GM23248 (cell line): ENCODE data around the gene TEAD1. TPM values are rescaled to one million over a fixed set of nuclear protein-coding genes. Genes with fewer than 3 reads are reported as not detected.
A peak's percentile ranks its signal among the peaks of the same experiment; 100 is the strongest.

Source experiments
- DNase-seq: peaks from one replicate; pipeline ENCODE4 v3.0.0-alpha.2; 2015
- H2AFZ ChIP-seq: fragments of 200-600 bp; sonication (generic); 2 replicates; pipeline ENCODE4 v1.6.1; 2016; ENCODE audit warnings: antibody characterized with exemption
- H3F3A ChIP-seq: fragments of 200-600 bp; sonication (generic); 2 replicates; pipeline ENCODE4 v1.6.1; 2016; ENCODE audit warnings: mild to moderate bottlenecking, antibody characterized with exemption, mixed run types; ENCODE audit not compliant: insufficient read depth
- H3K27ac ChIP-seq: fragments of 200-600 bp; sonication (generic); 2 replicates; pipeline ENCODE4 v1.5.1; 2016; ENCODE audit warnings: mild to moderate bottlenecking
- H3K27me3 ChIP-seq: fragments of 200-600 bp; sonication (generic); replicated peaks from 2 replicates; pipeline ENCODE4 v1.6.1; 2016; ENCODE audit warnings: mild to moderate bottlenecking; ENCODE audit not compliant: insufficient read depth
- H3K36me3 ChIP-seq: fragments of 200-600 bp; sonication (generic); 2 replicates; pipeline ENCODE4 v1.6.1; 2016; ENCODE audit warnings: low read depth, mild to moderate bottlenecking
- H3K4me1 ChIP-seq: fragments of 200-600 bp; sonication (generic); 2 replicates; pipeline ENCODE4 v1.6.1; 2016; ENCODE audit warnings: mild to moderate bottlenecking; ENCODE audit not compliant: insufficient read depth
- H3K4me2 ChIP-seq: fragments of 200-600 bp; sonication (generic); one replicate; pipeline ENCODE4 v1.6.1; 2016; ENCODE audit warnings: mild to moderate bottlenecking; ENCODE audit not compliant: unreplicated experiment
- H3K4me3 ChIP-seq: fragments of 200-600 bp; sonication (generic); 2 replicates; pipeline ENCODE4 v1.5.1; 2016; ENCODE audit warnings: mild to moderate bottlenecking
- H3K79me2 ChIP-seq: fragments of 200-600 bp; sonication (generic); 2 replicates; pipeline ENCODE4 v1.6.1; 2016; ENCODE audit warnings: mild to moderate bottlenecking; ENCODE audit not compliant: insufficient read depth
- H3K9ac ChIP-seq: fragments of 200-600 bp; sonication (generic); 2 replicates; pipeline ENCODE4 v1.6.1; 2016; ENCODE audit warnings: mild to moderate bottlenecking
- H3K9me2 ChIP-seq: fragments of 200-600 bp; sonication (generic); 2 replicates; pipeline ENCODE4 v1.6.1; 2016; ENCODE audit warnings: mixed run types, mild to moderate bottlenecking, moderate library complexity; ENCODE audit not compliant: insufficient read depth
- H3K9me3 ChIP-seq: fragments of 200-600 bp; sonication (generic); one replicate; pipeline ENCODE4 v1.6.1; 2017; ENCODE audit warnings: low read depth
- H4K20me1 ChIP-seq: fragments of 200-600 bp; sonication (generic); 2 replicates; pipeline ENCODE4 v1.6.0; 2016; ENCODE audit not compliant: insufficient read depth
- EZH2 ChIP-seq: fragments of 200-600 bp; sonication (generic); IDR thresholded peaks from 2 replicates; pipeline ENCODE4 v1.6.1; 2018; ENCODE audit warnings: antibody characterized with exemption, mild to moderate bottlenecking; ENCODE audit not compliant: insufficient read depth, poor library complexity, severe bottlenecking
- EZH2phosphoT487 ChIP-seq: fragments of 200-600 bp; sonication (generic); IDR thresholded peaks from 2 replicates; pipeline ENCODE4 v1.6.1; 2018; ENCODE audit warnings: antibody characterized with exemption, moderate library complexity, mild to moderate bottlenecking, low read depth; ENCODE audit not compliant: insufficient read depth
- WGBS, 2 experiments: methylation state at CpG; one replicate each; pipeline ENCODE4 v1.1.6; 2015 to 2017; ENCODE audit warnings: low lambda C conversion rate in 2 of 2, low coverage in 1 of 2; ENCODE audit errors: missing lambda C conversion rate in 2 of 2; 5-methylcytosine and 5-hydroxymethylcytosine counted together
- in situ Hi-C: fragments of 300-500 bp; cut with MboI; formaldehyde crosslinking; loops from 2 replicates; pipeline ENCODE4 v1.15.0; 2020
- polyA plus RNA-seq: library from polyadenylated mRNA; unstranded; fragments of >200 nt; fragmentation: Nextera tagmentation; extraction: Ambion mirVana; gene quantifications from 2 replicates; pipeline ENCODE4 v1.2.1, GENCODE V29; 2016
- total RNA-seq: library from RNA; depleted of rRNA; stranded (reverse); fragments of >200 nt; shearing (Covaris generic); gene quantifications from 2 replicates; pipeline ENCODE4 v1.2.3, GENCODE V29; 2014

The TEAD1 gene
- total and polyA plus RNA-seq, 2 experiments from 2014 or later = 52.3 to 144 TPM

- H3K9ac ChIP-seq = no peak overlapping the region
- peaks cover 5% of the 10 kb centered on the region; the same call in 1 of the 2 replicates for H4K20me1 ChIP-seq
- no peaks in the 10 kb centered on the region for H3K9me2 ChIP-seq
- no peak for DNase-seq
- peaks cover 100% of the 10 kb centered on the region for H3K79me2 ChIP-seq
- 70 to 71% methylated on average over 7 of the region's 7 CpGs for WGBS, 2 experiments
- peaks cover 32% of the 10 kb centered on the region for H3K4me1 ChIP-seq
- no peak overlapping the region for H3K4me3 ChIP-seq
- no peak overlapping the region for H2AFZ ChIP-seq
- H3K4me2 ChIP-seq = no peak overlapping the region
- in situ Hi-C loops = no loop called here
- no peak overlapping the region for H3K27ac ChIP-seq
- H3K36me3 ChIP-seq = no peaks in the 10 kb centered on the region; the same call in 1 of the 2 replicates
- H3K9me3 ChIP-seq = no peaks in the 10 kb centered on the region
- peaks cover 25% of the 10 kb centered on the region for H3F3A ChIP-seq
- no peaks in the 10 kb centered on the region for H3K27me3 ChIP-seq
- TF ChIP-seq EZH2 (no peak), EZH2phosphoT487 (no peak)
Observed at GRCh38 chr11:12794576-12795230, 120.5 kb downstream of the TEAD1 start.

GRCh38 chr11:12797996-12798395, 123.8 kb downstream of the TEAD1 start:
- WGBS, 2 experiments = 94 to 96% methylated on average over 3 of the region's 3 CpGs
- Histone ChIP-seq H3K9ac (no peak overlapping the region), H3F3A (peaks cover 32% of the 10 kb centered on the region), H3K27ac (no peak overlapping the region), H4K20me1 (peaks cover 10% of the 10 kb centered on the region; the same call in 1 of the 2 replicates), H3K4me2 (no peak overlapping the region), H3K79me2 (peaks cover 100% of the 10 kb centered on the region), H3K9me3 (no peaks in the 10 kb centered on the region), H3K27me3 (no peaks in the 10 kb centered on the region), H2AFZ (no peak overlapping the region), H3K4me1 (peaks cover 41% of the 10 kb centered on the region), H3K9me2 (no peaks in the 10 kb centered on the region), H3K36me3 (no peaks in the 10 kb centered on the region; the same call in 1 of the 2 replicates), H3K4me3 (no peak overlapping the region)
- TF ChIP-seq EZH2 (no peak), EZH2phosphoT487 (no peak)
- no peak for DNase-seq
- in situ Hi-C loops = no loop called here

GRCh38 chr11:12798609-12799011, 124.4 kb downstream of the TEAD1 start:
- Histone ChIP-seq H3K9ac (no peak overlapping the region), H3K4me1 (peaks cover 41% of the 10 kb centered on the region), H4K20me1 (peaks cover 13% of the 10 kb centered on the region; the same call in 1 of the 2 replicates), H3K4me3 (no peak overlapping the region), H3F3A (peaks cover 38% of the 10 kb centered on the region), H3K4me2 (no peak overlapping the region), H2AFZ (no peak overlapping the region), H3K9me3 (no peaks in the 10 kb centered on the region), H3K27ac (no peak overlapping the region), H3K36me3 (no peaks in the 10 kb centered on the region; the same call in 1 of the 2 replicates), H3K9me2 (no peaks in the 10 kb centered on the region), H3K79me2 (peaks cover 100% of the 10 kb centered on the region), H3K27me3 (no peaks in the 10 kb centered on the region)
- no peak for DNase-seq
- TF ChIP-seq EZH2 = no peak
- TF ChIP-seq EZH2phosphoT487 = no peak
- in situ Hi-C loops = no loop called here
- 95 to 96% methylated on average over 4 of the region's 4 CpGs for WGBS, 2 experiments

- H3K4me3 ChIP-seq = no peak overlapping the region
- H4K20me1 ChIP-seq = peaks cover 15% of the 10 kb centered on the region; the same call in 1 of the 2 replicates
- H3K79me2 ChIP-seq = peaks cover 100% of the 10 kb centered on the region
- H2AFZ ChIP-seq = no peak overlapping the region
- in situ Hi-C loops = no loop called here
- H3K9me3 ChIP-seq = no peaks in the 10 kb centered on the region
- H3K9ac ChIP-seq = no peak overlapping the region
- 46 to 54% methylated on average over 4 of the region's 4 CpGs for WGBS, 2 experiments
- no peak for DNase-seq
- peak overlapping the region; percentile 19; the same call in 1 of the 2 replicates for H3K27ac ChIP-seq
- no peak for TF ChIP-seq EZH2
- no peak for TF ChIP-seq EZH2phosphoT487
- peak overlapping the region; percentile 29 for H3K4me2 ChIP-seq
- no peaks in the 10 kb centered on the region for H3K9me2 ChIP-seq
- H3F3A ChIP-seq = peaks cover 39% of the 10 kb centered on the region
- H3K4me1 ChIP-seq = peaks cover 39% of the 10 kb centered on the region
- H3K36me3 ChIP-seq = no peaks in the 10 kb centered on the region
- no peaks in the 10 kb centered on the region for H3K27me3 ChIP-seq
Observed at GRCh38 chr11:12799334-12799835, 125.2 kb downstream of the TEAD1 start.
